ENCODE results near the gene RELT. TPM values are rescaled to one million over a fixed set of nuclear protein-coding genes. Genes with fewer than 3 reads are reported as not detected.

RELT gene
- total RNA-seq, 2 experiments from 2014 or later = 23.2 to 24.2 TPM

DNA sequence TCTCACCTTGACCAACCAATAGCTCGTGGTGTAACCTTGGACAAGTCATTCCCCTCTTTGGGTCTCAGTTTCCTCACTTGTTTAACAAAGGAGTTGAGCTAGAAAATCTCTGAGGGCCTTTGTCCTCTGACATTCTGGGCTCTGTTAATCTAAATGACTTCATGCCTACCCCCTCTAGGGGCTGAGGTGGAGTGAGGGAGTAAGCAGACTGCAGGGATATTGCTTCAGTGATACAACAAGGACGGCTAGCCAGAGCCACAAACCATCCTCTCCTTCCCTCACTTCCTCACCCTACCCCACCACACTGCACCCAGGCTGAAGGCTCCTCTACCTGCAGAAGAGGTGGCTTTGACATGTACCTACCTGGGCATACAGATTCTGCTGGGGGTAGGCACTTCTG, 34.8 kb downstream of the RELT start:
- Mint-ChIP-seq H3K27ac (no peak overlapping the region), H3K27me3 (no peaks in the 10 kb centered on the region), H3K36me3 (peaks cover 6% of the 10 kb centered on the region), H3K9me3 (no peaks in the 10 kb centered on the region), H3K4me3 (no peak overlapping the region), H3K4me1 (peaks cover 5% of the 10 kb centered on the region)
- DNase-seq = no peak

DNA sequence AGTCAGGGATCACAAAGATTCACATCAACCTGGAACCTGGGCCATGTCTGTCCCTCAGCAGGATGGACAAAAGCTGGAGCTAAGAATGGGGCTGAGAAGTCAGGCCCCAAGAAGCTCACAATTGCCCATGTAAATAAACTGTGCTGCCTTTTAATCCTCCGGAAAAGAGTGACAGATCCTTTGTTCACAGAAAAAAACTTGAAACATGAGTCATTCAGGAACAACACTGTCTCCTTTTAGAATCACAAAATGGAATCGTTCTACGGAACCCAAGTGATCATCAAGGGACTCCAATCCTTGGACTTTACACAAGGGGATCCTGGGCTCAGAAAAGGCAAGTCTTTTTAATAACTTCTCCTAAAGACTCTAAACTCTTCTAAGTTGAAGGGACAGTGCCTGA, 36.1 kb downstream of the RELT start:
- no peak for DNase-seq
- Mint-ChIP-seq H3K27me3 (no peaks in the 10 kb centered on the region), H3K4me1 (peaks cover 5% of the 10 kb centered on the region), H3K27ac (no peak overlapping the region), H3K36me3 (peaks cover 6% of the 10 kb centered on the region), H3K4me3 (no peak overlapping the region), H3K9me3 (no peaks in the 10 kb centered on the region)

DNA sequence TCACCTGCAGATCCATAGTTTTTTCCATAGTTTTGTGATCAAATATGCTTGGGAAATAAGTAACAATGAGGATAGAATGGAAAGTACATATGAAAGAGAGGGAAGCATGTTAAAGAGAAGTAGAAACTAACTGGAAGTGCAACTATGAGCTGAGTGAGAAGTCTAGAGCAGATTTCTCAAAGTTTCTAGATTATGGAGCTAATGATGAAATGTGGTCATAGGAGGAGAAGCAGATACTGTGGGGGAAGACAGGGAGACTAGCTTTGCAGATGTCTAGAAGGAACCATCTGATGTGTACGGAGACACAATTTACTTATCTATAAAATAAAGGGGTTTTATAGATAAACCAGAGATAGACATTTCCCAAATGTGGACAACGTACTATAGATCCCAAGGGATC, 37.1 kb downstream of the RELT start:
- Mint-ChIP-seq H3K27ac (no peak overlapping the region), H3K4me1 (peaks cover 5% of the 10 kb centered on the region), H3K9me3 (no peaks in the 10 kb centered on the region), H3K36me3 (peaks cover 12% of the 10 kb centered on the region), H3K4me3 (no peak overlapping the region), H3K27me3 (no peaks in the 10 kb centered on the region)
- DNase-seq = no peak

DNA sequence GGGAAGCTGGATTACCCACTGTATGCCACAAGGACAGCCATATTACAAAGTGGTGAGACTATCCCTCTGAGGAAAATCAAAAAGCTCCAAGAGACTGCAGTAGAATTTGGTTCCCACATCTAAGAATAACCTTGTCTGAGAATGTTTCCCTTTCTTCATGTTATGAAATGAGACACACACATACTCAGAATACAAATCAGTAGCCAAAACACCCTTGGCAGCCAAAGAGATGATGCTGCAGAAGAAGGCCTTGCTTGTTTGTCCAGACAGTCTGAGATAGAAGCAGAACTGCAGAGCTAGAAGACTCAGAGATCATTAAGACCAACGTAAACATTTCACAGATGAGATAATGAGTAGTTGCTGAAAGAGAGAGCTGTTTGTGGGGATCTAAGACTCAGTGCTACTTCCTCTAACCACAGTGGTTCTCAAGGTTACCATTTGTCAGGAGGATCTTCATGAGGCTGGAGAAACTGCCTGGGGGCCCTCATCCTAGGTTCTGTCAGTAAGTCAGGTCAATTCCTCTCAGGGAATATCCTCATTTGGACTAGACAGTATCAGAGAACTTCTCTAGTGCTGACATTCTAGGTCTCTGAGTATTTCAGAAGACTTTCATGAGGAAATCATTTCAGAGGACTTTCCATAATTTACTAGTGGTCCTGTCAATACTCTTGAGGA, 38.9 kb downstream of the RELT start:
- no peak overlapping the region for H3K4me3 Mint-ChIP-seq
- no peak overlapping the region for H3K27ac Mint-ChIP-seq
- H3K36me3 Mint-ChIP-seq = peaks cover 9% of the 10 kb centered on the region
- H3K4me1 Mint-ChIP-seq = peaks cover 5% of the 10 kb centered on the region
- DNase-seq = no peak
- H3K27me3 Mint-ChIP-seq = no peaks in the 10 kb centered on the region
- H3K9me3 Mint-ChIP-seq = no peaks in the 10 kb centered on the region

DNA sequence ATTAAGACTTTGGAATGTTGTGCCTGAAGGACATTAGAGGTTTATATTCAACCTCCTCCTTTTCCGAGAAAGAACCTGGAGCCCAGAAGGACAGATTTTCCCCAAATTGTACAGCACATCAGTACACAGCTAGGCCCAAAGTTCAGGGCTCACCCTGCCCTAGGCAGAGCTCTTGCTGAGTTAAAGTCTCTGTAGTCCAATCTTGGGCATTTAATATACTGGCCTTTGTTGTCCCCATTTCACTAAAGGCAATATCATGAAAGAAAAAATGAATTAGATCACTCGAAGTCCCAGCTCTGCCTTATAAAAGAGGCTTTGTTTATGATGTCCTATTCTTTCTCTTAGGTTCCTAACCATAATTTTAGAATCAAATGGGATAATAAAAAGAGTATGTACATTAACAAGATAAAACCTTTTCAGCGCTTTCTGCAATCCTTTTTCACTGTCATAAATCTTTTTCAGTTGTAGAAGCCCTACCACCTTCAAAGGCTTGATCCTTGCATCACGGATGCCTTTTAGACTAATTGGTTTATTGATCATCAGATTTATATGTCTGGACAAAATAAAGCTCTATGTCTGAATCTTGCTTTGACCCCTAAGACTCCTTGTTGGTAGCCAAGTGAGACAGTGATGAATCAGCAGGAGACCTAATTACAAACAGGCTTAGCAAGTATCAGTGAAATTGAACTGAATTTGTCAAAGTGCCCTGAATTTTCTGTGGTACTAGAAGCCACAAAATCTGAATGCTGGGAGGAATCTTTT, 39.8 kb downstream of the RELT start:
- Mint-ChIP-seq H3K27ac (no peak overlapping the region), H3K4me3 (no peak overlapping the region), H3K4me1 (peaks cover 5% of the 10 kb centered on the region), H3K27me3 (no peaks in the 10 kb centered on the region), H3K36me3 (peaks cover 9% of the 10 kb centered on the region), H3K9me3 (no peaks in the 10 kb centered on the region)
- DNase-seq = no peak

DNA sequence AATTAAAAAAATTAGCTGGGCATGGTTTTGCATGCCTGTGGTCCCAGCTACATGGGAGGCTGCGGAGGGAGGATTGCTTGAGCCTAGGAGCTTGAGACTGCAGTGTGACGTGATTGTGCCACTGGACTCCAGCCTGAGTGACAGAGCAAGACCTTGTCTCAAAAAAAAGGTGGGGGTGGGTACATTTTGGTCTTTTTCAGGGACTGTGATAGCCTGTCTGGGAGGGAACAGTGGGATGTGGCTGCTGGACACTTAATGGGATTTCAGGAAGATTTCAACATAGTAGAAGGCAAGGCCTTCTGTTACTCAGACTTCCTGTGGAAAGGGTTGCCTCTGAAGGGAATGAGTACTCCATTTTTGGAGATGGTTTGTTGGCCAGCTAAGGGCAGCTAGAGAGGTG, 40.6 kb downstream of the RELT start:
- H3K36me3 Mint-ChIP-seq = peaks cover 9% of the 10 kb centered on the region
- no peaks in the 10 kb centered on the region for H3K27me3 Mint-ChIP-seq
- no peak overlapping the region for H3K27ac Mint-ChIP-seq
- peaks cover 5% of the 10 kb centered on the region for H3K4me1 Mint-ChIP-seq
- H3K9me3 Mint-ChIP-seq = no peaks in the 10 kb centered on the region
- no peak overlapping the region for H3K4me3 Mint-ChIP-seq
- no peak for DNase-seq

DNA sequence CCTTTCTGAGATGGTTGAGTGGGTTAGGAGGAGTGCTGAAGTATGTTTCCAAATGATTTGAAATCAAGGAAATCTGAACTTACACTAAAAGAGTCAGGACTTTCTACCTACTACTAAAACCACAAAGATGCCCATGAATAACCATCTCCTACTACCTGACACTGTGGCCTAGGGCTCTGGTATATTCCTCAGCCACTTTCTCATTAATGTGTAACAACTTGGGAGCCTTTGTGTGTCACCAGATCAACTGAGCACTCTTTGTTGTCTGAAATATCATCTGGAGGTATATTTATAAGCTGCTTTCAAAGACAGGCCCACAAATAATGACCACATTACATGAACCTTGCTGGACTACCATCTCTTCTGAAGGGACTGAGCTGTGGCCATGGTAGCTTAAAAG, 43.9 kb downstream of the RELT start:
- DNase-seq = no peak
- no peaks in the 10 kb centered on the region for H3K27me3 Mint-ChIP-seq
- H3K9me3 Mint-ChIP-seq = no peaks in the 10 kb centered on the region
- H3K27ac Mint-ChIP-seq = no peak overlapping the region
- peaks cover 9% of the 10 kb centered on the region for H3K36me3 Mint-ChIP-seq
- no peak overlapping the region for H3K4me3 Mint-ChIP-seq
- peaks cover 2% of the 10 kb centered on the region for H3K4me1 Mint-ChIP-seq

DNA sequence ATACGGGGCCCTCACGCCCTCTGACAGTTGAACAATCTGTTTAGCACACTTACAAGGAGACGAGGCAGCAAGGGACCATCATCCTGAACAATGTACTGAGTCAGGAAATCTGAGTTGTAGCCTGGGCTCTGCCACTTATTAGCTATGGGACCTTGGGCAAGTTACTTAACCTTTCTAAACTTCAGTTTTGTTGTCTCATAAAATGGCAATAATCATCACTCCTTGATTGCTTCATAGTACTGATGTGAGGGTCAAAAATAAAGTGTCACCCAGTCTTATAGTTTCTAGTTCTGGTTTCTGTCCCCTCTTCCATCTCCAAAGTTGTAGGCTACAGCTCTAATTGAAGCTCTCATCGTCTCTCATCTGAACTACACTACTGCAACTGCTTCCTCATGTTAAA, 46.7 kb downstream of the RELT start:
- Mint-ChIP-seq H3K9me3 (no peaks in the 10 kb centered on the region), H3K27me3 (no peaks in the 10 kb centered on the region), H3K4me3 (no peak overlapping the region), H3K27ac (no peak overlapping the region), H3K36me3 (peaks cover 7% of the 10 kb centered on the region), H3K4me1 (peaks cover 3% of the 10 kb centered on the region)
- DNase-seq = no peak

DNA sequence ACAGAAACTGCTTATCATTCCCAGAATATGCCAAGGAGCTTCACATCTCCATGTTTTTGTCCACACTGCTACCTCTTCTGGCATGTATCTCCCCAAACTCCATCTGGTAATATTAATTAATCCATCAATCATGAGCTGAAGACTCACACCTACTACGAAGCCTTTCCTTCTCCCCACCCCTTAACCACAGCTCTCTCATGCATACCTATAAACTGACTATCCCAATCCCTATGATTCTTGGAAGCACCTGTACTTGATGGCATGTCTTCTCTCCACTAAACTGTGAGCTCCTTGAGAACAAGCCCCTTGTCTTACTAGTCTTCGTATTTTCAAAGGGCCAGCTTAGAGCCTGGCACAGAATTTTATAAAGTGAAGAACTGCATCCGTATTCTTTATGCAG, 47.3 kb downstream of the RELT start:
- H3K9me3 Mint-ChIP-seq = no peaks in the 10 kb centered on the region
- peaks cover under 1% of the 10 kb centered on the region for H3K36me3 Mint-ChIP-seq
- no peak for DNase-seq
- peaks cover 7% of the 10 kb centered on the region for H3K4me1 Mint-ChIP-seq
- H3K4me3 Mint-ChIP-seq = no peak overlapping the region
- H3K27me3 Mint-ChIP-seq = no peaks in the 10 kb centered on the region
- H3K27ac Mint-ChIP-seq = no peak overlapping the region

DNA sequence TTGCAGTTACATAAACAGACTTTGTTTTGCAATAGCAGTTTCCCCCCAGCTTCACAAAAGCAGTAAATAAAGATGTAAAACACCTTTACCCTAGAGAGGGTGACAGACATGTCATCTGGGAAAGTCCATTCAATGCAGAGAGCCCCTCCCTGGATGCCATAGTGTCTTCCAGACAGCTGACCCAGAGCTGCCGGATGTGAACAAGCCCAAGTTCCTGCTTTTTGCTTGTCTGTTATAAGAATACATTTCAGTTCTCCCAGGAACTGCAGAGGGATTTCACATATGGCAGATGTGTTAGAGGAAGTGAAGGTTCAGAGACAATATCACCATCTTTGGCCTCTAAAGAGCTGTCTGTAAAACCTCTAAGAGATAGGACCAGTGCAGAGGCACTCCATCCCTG, 48.9 kb downstream of the RELT start:
- no peaks in the 10 kb centered on the region for H3K27me3 Mint-ChIP-seq
- no peaks in the 10 kb centered on the region for H3K36me3 Mint-ChIP-seq
- DNase-seq = no peak
- H3K9me3 Mint-ChIP-seq = no peaks in the 10 kb centered on the region
- no peak overlapping the region for H3K27ac Mint-ChIP-seq
- peaks cover 7% of the 10 kb centered on the region for H3K4me1 Mint-ChIP-seq
- no peak overlapping the region for H3K4me3 Mint-ChIP-seq

DNA sequence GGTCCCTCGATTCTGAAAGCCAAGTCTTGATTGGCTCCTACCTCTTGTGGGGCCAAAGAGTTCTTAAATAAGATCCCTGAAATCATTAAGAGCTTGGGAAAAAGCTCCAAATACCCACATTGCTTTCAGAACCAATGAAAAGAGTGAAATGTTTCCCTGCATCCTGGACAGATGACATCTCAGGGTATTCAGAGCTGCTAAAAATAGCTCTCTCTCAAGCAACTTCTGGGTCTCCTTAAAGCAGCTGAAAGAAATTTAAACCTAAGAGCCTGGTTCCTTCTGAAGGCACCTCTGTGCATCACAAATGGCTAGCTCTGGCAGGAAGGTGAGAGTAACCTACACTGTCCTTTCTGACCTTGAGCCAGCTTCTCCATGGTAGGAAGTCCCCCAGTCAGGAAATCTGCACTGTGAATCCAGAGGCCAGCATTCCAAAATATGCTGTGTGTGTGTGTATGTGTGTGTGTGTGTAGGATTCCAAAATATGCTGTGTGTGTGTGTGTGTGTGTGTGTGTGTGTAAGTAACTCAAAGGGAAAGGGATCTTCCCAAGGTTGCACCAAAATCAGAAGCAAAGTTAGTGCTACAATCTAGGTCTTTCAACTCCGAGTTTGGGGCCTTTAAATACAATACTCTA, 50.1 kb downstream of the RELT start:
- no peaks in the 10 kb centered on the region for H3K27me3 Mint-ChIP-seq
- H3K36me3 Mint-ChIP-seq = no peaks in the 10 kb centered on the region
- no peak for DNase-seq
- H3K27ac Mint-ChIP-seq = no peak overlapping the region
- H3K9me3 Mint-ChIP-seq = no peaks in the 10 kb centered on the region
- H3K4me1 Mint-ChIP-seq = peaks cover 7% of the 10 kb centered on the region
- no peak overlapping the region for H3K4me3 Mint-ChIP-seq

DNA sequence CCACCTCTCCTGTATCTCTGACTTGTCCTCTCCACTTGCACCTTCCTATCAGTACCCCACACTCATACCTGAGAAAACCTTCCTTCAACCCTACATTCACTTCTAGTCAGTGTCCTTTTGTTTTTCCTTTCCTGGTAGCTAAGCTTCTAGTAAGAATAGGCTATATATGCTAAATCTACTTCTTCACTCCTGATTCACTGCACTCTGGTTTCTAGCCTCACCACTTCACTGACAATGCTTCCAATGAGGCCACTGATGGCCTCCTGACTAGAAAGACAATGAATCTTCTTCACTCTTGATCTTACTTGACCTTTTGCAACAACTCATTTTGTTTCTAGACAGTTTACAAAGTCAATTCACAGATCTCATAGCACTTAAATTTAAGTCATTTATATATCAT, 52.0 kb downstream of the RELT start:
- Mint-ChIP-seq H3K27me3 (no peaks in the 10 kb centered on the region), H3K36me3 (no peaks in the 10 kb centered on the region), H3K27ac (no peak overlapping the region), H3K4me1 (peaks cover 7% of the 10 kb centered on the region), H3K4me3 (no peak overlapping the region), H3K9me3 (no peaks in the 10 kb centered on the region)
- no peak for DNase-seq

DNA sequence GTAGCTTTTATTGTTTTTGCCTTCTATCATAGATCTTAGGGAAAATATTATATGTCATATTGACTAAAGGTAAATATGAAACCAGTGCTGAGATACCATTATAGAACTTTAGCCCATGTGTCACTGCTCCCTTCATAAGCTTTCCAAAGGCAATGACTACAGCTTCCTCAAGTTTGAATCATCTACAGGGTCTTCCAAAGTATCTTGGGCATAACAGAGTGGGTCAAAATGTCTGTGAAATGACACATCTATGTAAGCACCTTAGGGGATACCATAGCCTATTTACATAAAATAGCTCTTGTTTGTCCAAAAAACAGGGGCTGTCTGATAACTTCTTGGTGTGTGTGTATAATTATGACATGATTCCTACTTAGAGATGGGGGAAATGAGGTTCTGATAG, 52.5 kb downstream of the RELT start:
- H3K9me3 Mint-ChIP-seq = no peaks in the 10 kb centered on the region
- H3K36me3 Mint-ChIP-seq = no peaks in the 10 kb centered on the region
- no peaks in the 10 kb centered on the region for H3K27me3 Mint-ChIP-seq
- H3K4me3 Mint-ChIP-seq = no peak overlapping the region
- no peak overlapping the region for H3K27ac Mint-ChIP-seq
- peaks cover 7% of the 10 kb centered on the region for H3K4me1 Mint-ChIP-seq
- no peak for DNase-seq

DNA sequence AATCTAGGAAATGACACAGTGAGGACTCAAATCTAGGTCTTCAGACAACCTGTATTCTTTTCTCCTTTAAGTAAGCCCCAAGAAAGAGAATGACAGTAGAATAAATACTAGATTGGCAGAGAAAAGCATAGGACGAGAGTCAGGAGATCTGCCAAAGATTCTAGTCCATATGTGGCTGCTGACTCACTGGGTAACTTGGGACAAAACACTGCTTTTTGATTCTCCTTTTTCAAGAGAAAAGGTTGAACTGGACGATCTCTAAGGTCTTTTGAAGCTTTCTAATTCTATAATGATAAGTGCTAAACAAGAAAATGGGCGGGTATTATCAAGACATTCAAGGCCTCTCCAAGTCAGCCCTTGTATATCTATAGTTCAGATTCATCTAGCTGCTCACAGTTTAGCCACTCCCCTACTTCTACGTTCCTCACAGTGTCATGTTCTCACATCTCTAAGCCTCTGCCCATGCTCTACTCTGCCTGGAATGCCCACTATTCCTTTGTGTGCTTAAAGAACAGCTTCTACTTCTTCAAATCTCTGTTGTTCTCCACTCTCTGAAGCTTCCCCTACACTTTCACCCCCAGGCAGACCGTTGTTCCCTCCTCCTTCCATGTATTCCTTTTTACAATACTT, 53.0 kb downstream of the RELT start:
- no peaks in the 10 kb centered on the region for H3K36me3 Mint-ChIP-seq
- H3K4me3 Mint-ChIP-seq = no peak overlapping the region
- no peaks in the 10 kb centered on the region for H3K9me3 Mint-ChIP-seq
- no peak for DNase-seq
- no peak overlapping the region for H3K27ac Mint-ChIP-seq
- H3K27me3 Mint-ChIP-seq = no peaks in the 10 kb centered on the region
- peaks cover 7% of the 10 kb centered on the region for H3K4me1 Mint-ChIP-seq

DNA sequence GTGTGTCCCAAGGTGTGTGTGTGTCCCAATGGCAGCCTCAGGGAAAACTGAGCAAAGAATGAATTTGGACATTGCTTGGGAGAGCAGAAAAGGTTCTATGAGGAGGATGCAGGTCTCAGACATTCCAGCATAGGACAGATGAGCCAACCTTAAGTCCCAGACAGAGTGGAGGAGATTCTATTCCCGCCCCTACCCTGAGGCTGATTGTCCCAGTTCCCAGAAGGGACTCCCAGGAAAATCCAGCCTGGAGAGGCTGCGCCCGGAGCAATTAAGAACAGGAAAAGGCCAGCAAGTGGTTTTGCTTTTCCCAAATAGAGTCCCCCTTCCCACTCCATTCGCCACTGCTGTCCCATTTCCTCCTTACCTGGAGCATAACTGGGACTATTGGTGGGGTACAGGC, 54.1 kb downstream of the RELT start:
- no peak for DNase-seq
- H3K27ac Mint-ChIP-seq = no peak overlapping the region
- peaks cover 7% of the 10 kb centered on the region for H3K4me1 Mint-ChIP-seq
- H3K4me3 Mint-ChIP-seq = no peak overlapping the region
- H3K9me3 Mint-ChIP-seq = no peaks in the 10 kb centered on the region
- no peaks in the 10 kb centered on the region for H3K36me3 Mint-ChIP-seq
- H3K27me3 Mint-ChIP-seq = no peaks in the 10 kb centered on the region
